ENCODE results near the gene PDE4D.

DNA sequence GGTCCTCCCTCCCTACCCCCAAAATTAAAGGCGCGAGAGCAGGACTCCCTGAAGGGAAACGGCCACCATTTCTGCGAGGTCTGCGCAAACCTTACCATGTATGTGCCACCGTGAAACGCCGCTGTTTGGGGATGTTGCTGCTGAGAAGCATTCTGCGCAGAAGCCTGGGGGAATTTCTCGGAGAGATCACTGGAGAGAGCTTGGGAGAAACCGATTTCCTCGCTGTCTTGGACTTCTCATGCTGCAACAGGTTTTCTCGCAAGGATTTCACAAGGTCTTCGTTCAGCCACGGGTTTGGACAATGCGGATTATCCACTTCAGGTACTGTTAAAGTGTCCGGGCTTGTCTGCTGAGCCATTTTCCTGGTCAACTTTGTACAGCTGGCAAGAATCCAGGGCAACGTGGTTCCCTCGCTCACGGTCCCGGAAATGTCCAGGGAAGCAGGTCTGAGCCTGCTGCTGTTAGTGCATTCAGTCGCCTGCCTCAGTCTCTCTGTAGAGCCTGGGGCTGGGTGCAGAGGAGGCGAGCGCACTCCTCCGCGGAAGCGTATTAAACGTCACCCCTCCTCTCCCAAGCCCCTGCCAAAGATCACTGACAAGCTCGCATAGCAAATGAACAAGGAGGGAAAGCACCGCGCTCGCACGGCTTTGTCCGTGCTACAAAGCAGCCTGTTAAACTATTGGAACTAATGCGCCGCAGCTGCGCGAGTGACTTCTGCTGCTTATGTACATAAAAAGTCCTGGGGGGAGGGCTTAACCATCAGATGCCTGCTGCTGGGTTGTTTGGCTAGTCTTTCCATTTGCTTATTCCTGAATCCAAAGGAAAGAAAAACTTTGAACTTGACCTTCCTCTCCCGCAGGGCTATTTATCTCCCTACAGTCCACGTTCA lies 125.1 kb downstream of the PDE4D start:
- TF ChIP-seq POLR2A (IDR thresholded peaks at IDR 0.05; ENCODE audit: low read depth, low read length) (no peak), POLR2AphosphoS5 (IDR thresholded peaks at IDR 0.05; ENCODE audit: low read depth, low read length) (no peak), TAF1 (IDR thresholded peaks at IDR 0.05; ENCODE audit: borderline replicate concordance, low read depth, low read length) (no peak)
